Ramos (cell line): ENCODE measurements around the gene SPRY2.

Source experiments
- in situ Hi-C: fragments of 300-500 bp; cut with MboI; formaldehyde crosslinking; loops from one replicate; pipeline ENCODE4 v1.14.3; 2022; ENCODE audit warnings: low sequenced_read_pairs; ENCODE audit not compliant: unreplicated experiment

Gene SPRY2

GRCh38 chr13:80341101-80341755 lies at the start of gene SPRY2:
TSS of gene SPRY2 (minus strand) at chr13:80341126. CDS start at chr13:80337705, 3,421 bp downstream.
- in situ Hi-C loops, result loop anchor here (25.0 kb wide), 1 partner anchor 671 kb away; no protein-coding TSS in a partner anchor

- in situ Hi-C loops, result no loop called here
Observed at GRCh38 chr13:80390338-80390737, 49.4 kb upstream of the SPRY2 start.

GRCh38 chr13:80389073-80390038 lies 48.4 kb upstream of the SPRY2 start:
- in situ Hi-C loops, result no loop called here

GRCh38 chr13:80388506-80388905 lies 47.6 kb upstream of the SPRY2 start:
- in situ Hi-C loops, result no loop called here

- in situ Hi-C loops, result no loop called here
Observed at GRCh38 chr13:80386592-80386991, 45.7 kb upstream of the SPRY2 start.

GRCh38 chr13:80386002-80386401 lies 45.1 kb upstream of the SPRY2 start:
- in situ Hi-C loops, result no loop called here

- in situ Hi-C loops, result no loop called here
Observed at GRCh38 chr13:80382576-80382975, 41.6 kb upstream of the SPRY2 start.

GRCh38 chr13:80379245-80379644 lies 38.3 kb upstream of the SPRY2 start:
- in situ Hi-C loops, result no loop called here

GRCh38 chr13:80376554-80376953 lies 35.6 kb upstream of the SPRY2 start:
- in situ Hi-C loops, result no loop called here

- in situ Hi-C loops, result loop anchor here (25.0 kb wide), 1 partner anchor 688 kb away; no protein-coding TSS in a partner anchor
Observed at GRCh38 chr13:80374901-80375300, 34.0 kb upstream of the SPRY2 start.

- in situ Hi-C loops, result loop anchor here (25.0 kb wide), 1 partner anchor 687 kb away; no protein-coding TSS in a partner anchor
Observed at GRCh38 chr13:80374444-80374843, 33.5 kb upstream of the SPRY2 start.

GRCh38 chr13:80371840-80372509 lies 31.0 kb upstream of the SPRY2 start:
- in situ Hi-C loops, result loop anchor here (25.0 kb wide), 1 partner anchor 685 kb away; no protein-coding TSS in a partner anchor

- in situ Hi-C loops, result loop anchor here (25.0 kb wide), 1 partner anchor 680 kb away; no protein-coding TSS in a partner anchor
Observed at GRCh38 chr13:80367473-80367872, 26.5 kb upstream of the SPRY2 start.

- in situ Hi-C loops, result loop anchor here (25.0 kb wide), 1 partner anchor 677 kb away; no protein-coding TSS in a partner anchor
Observed at GRCh38 chr13:80363890-80364503, 23.1 kb upstream of the SPRY2 start.

GRCh38 chr13:80362481-80362880 lies 21.6 kb upstream of the SPRY2 start:
- in situ Hi-C loops, result loop anchor here (25.0 kb wide), 1 partner anchor 675 kb away; no protein-coding TSS in a partner anchor

- in situ Hi-C loops, result loop anchor here (25.0 kb wide), 1 partner anchor 675 kb away; no protein-coding TSS in a partner anchor
Observed at GRCh38 chr13:80361883-80362327, 21.0 kb upstream of the SPRY2 start.

- in situ Hi-C loops, result loop anchor here (25.0 kb wide), 1 partner anchor 674 kb away; no protein-coding TSS in a partner anchor
Observed at GRCh38 chr13:80361298-80361697, 20.4 kb upstream of the SPRY2 start.

GRCh38 chr13:80360453-80360800 lies 19.5 kb upstream of the SPRY2 start:
- in situ Hi-C loops, result loop anchor here (25.0 kb wide), 1 partner anchor 673 kb away; no protein-coding TSS in a partner anchor

GRCh38 chr13:80359778-80360452 lies 19.0 kb upstream of the SPRY2 start:
- in situ Hi-C loops, result loop anchor here (25.0 kb wide), 1 partner anchor 673 kb away; no protein-coding TSS in a partner anchor
